ENCODE data around the gene MYLK.

The MYLK gene

GRCh38 chr3:123791417-123791816 lies 92.7 kb downstream of the MYLK start:
- DNase-seq, result no peak

- DNase-seq, result no peak
These were observed 93.1 kb downstream of the MYLK start for GRCh38 chr3:123791073-123791370.

- DNase-seq, result no peak
These were observed 93.7 kb downstream of the MYLK start for GRCh38 chr3:123790254-123791072.

- no peak for DNase-seq
These were observed 94.4 kb downstream of the MYLK start for GRCh38 chr3:123789760-123790159.

- no peak for DNase-seq
These were observed 95.0 kb downstream of the MYLK start for GRCh38 chr3:123789160-123789559.

- no peak for DNase-seq
These were observed 95.4 kb downstream of the MYLK start for GRCh38 chr3:123788710-123789109.

GRCh38 chr3:123787133-123787532 lies 97.0 kb downstream of the MYLK start:
- DNase-seq, result no peak

- no peak for DNase-seq
These were observed 98.5 kb downstream of the MYLK start for GRCh38 chr3:123785602-123786001.

GRCh38 chr3:123783811-123784210 lies 100.3 kb downstream of the MYLK start:
- DNase-seq, result no peak

- no peak for DNase-seq
These were observed 101.0 kb downstream of the MYLK start for GRCh38 chr3:123783050-123783689.

- DNase-seq, result no peak
These were observed 101.6 kb downstream of the MYLK start for GRCh38 chr3:123782488-123782887.

- DNase-seq, result no peak
These were observed 102.4 kb downstream of the MYLK start for GRCh38 chr3:123781571-123782275.

GRCh38 chr3:123781138-123781537 lies 103.0 kb downstream of the MYLK start:
- no peak for DNase-seq

- no peak for DNase-seq
These were observed 103.5 kb downstream of the MYLK start for GRCh38 chr3:123780656-123781055.

GRCh38 chr3:123779655-123780231 lies 104.4 kb downstream of the MYLK start:
- DNase-seq, result peak in 1 of 2 donors; percentile 6

- no peak for DNase-seq
These were observed 105.0 kb downstream of the MYLK start for GRCh38 chr3:123778991-123779622.

- no peak for DNase-seq
These were observed 105.6 kb downstream of the MYLK start for GRCh38 chr3:123778525-123778924.

- no peak for DNase-seq
These were observed 107.9 kb downstream of the MYLK start for GRCh38 chr3:123776071-123776782.

GRCh38 chr3:123774474-123774873 lies 109.7 kb downstream of the MYLK start:
- no peak for DNase-seq

- DNase-seq, result no peak
These were observed 110.3 kb downstream of the MYLK start for GRCh38 chr3:123773681-123774431.

- no peak for DNase-seq
These were observed 114.8 kb downstream of the MYLK start for GRCh38 chr3:123769356-123769743.
